HepG2 (cell line): ENCODE results near the gene FBXO41. TPM values are rescaled to one million over a fixed set of nuclear protein-coding genes. Genes with fewer than 3 reads are reported as not detected.

Experiments
- ATAC-seq: fragments of 200-7000 bp; cut with Tn5 transposase; 3 replicates; pipeline ENCODE4 v1.9.1; 2020; ENCODE audit warnings: mild to moderate bottlenecking, moderate library complexity
- BruUV-seq: library from RNA; stranded (reverse); fragments of 400-500 nt; replicated peaks from 2 replicates; lab custom pipeline; 2021; lab: Mats Ljungman, UMichigan
- CTCF ChIA-PET: fragments of 300-600 bp; formaldehyde crosslinking; extraction: SDS; loops from one replicate; lab custom pipeline; 2021; ENCODE audit warnings: low total read pairs, inconsistent platforms, low intra/inter-chr PET ratio; lab: Yijun Ruan, JAX
- POLR2A ChIA-PET: fragments of 350-600 bp; sonication (Branson Sonifier 250); formaldehyde crosslinking; loops from one replicate; lab custom pipeline; 2020; ENCODE audit warnings: antibody characterized with exemption, inconsistent platforms; lab: Yijun Ruan, JAX
- DNase-seq: peaks from one replicate; pipeline ENCODE4 v3.0.0-alpha.2; 2015; ENCODE audit warnings: low spot score
- FAIRE-seq: peaks from 3 replicates; lab custom pipeline; 2011; peaks lifted over from hg19 to GRCh38; lab: Jason Lieb, UNC
- H2AFZ ChIP-seq: one replicate; pipeline ENCODE4 v1.6.1; 2011; ENCODE audit warnings: low read length, inconsistent platforms
- H3K27ac ChIP-seq: fragments of 300-600 bp; 3 replicates; pipeline ENCODE4 v1.8.0; 2011; ENCODE audit warnings: mixed run types, mild to moderate bottlenecking, mixed read lengths, low read length, inconsistent platforms; ENCODE audit not compliant: insufficient read depth; ENCODE audit errors: extremely low read length
- H3K27me3 ChIP-seq, 2 experiments: fragments of 200-600 bp in 1 of 2; 2 replicates in 1 of 2; 3 replicates in 1 of 2; pipeline versions ENCODE4 v1.6.0 to v1.8.0; 2011; ENCODE audit warnings: low read length in 2 of 2, mild to moderate bottlenecking in 2 of 2, moderate library complexity in 2 of 2, inconsistent platforms in 1 of 2; ENCODE audit not compliant: insufficient read depth in 2 of 2, control insufficient read depth in 1 of 2
- H3K36me3 ChIP-seq, 2 experiments: fragments of 200-600 bp in 1 of 2; replicated peaks in 1 of 2; 2 replicates in 1 of 2; 3 replicates in 1 of 2; pipeline versions ENCODE4 v1.5.1 to v1.8.0; 2011; ENCODE audit warnings: low read length in 2 of 2, inconsistent platforms in 1 of 2; ENCODE audit not compliant: insufficient read depth in 2 of 2, control insufficient read depth in 1 of 2
- H3K4me1 ChIP-seq: 2 replicates; pipeline ENCODE4 v1.5.1; 2012; ENCODE audit warnings: low read length, inconsistent platforms; ENCODE audit not compliant: insufficient read depth
- H3K4me2 ChIP-seq: 2 replicates; pipeline ENCODE4 v1.6.0; 2011; ENCODE audit warnings: low read depth, low read length, inconsistent platforms
- H3K4me3 ChIP-seq, 3 experiments: fragments of 200-600 bp in 1 of 3; sonication (generic), shearing (Covaris generic) in 1 of 3; replicated peaks in 1 of 3; 2 replicates each; pipeline ENCODE4 v1.5.1; 2011 to 2016; ENCODE audit warnings: low read length in 3 of 3, inconsistent platforms in 2 of 3, low read depth in 2 of 3, mild to moderate bottlenecking in 2 of 3, control low read depth in 1 of 3, mixed read lengths in 1 of 3; ENCODE audit not compliant: insufficient read depth in 1 of 3
- H3K79me2 ChIP-seq: one replicate; pipeline ENCODE4 v1.6.1; 2011; ENCODE audit warnings: low read length, inconsistent platforms; ENCODE audit not compliant: insufficient read depth
- H3K9ac ChIP-seq: 2 replicates; pipeline ENCODE4 v1.6.0; 2011; ENCODE audit warnings: mild to moderate bottlenecking, low read depth, low read length, inconsistent platforms; ENCODE audit not compliant: insufficient read depth
- H3K9me3 ChIP-seq: 2 replicates; pipeline ENCODE4 v1.5.1; 2012; ENCODE audit warnings: mild to moderate bottlenecking, low read length
- H4K20me1 ChIP-seq: 2 replicates; pipeline ENCODE4 v1.6.0; 2011; ENCODE audit warnings: inconsistent platforms, mild to moderate bottlenecking, low read length, moderate library complexity; ENCODE audit not compliant: insufficient read depth
- AGO2 ChIP-seq: fragments of 200-400 bp; formaldehyde crosslinking; optimal IDR thresholded peaks from 2 replicates; pipeline ENCODE3; 2017; ENCODE audit warnings: mild to moderate bottlenecking, low read depth, low read length, moderate library complexity
- FOXK2 ChIP-seq: fragments of 450-650 bp; IDR thresholded peaks from 2 replicates; pipeline ENCODE4 v1.6.1; 2016
- GMEB2 ChIP-seq: IDR thresholded peaks from 2 replicates; pipeline ENCODE4 v1.6.1; 2016; ENCODE audit warnings: missing biosample characterization, missing genetic modification reagents, low read depth
- NAIF1 ChIP-seq: sonication (generic); formaldehyde crosslinking; IDR thresholded peaks from 2 replicates; pipeline ENCODE4 v1.5.0; 2020; ENCODE audit warnings: mild to moderate bottlenecking, missing genetic modification reagents, borderline replicate concordance
- NFE2L2 ChIP-seq: fragments of 150-350 bp; IDR thresholded peaks from 2 replicates; pipeline ENCODE4 v1.6.1; 2014; ENCODE audit warnings: low read length
- NR2F6 ChIP-seq, 2 experiments: IDR thresholded peaks; 2 replicates each; pipeline ENCODE4 v1.6.1; 2016; ENCODE audit warnings: antibody characterized with exemption in 1 of 2, mild to moderate bottlenecking in 1 of 2
- POLR2G ChIP-seq: fragments of 200-400 bp; formaldehyde crosslinking; IDR thresholded peaks from 2 replicates; pipeline ENCODE4 v1.6.1; 2018; ENCODE audit warnings: mild to moderate bottlenecking, low read depth, low read length, moderate library complexity
- REXO4 ChIP-seq: sonication (generic); formaldehyde crosslinking; IDR thresholded peaks from 2 replicates; pipeline ENCODE4 v1.8.0; 2022; ENCODE audit warnings: missing genetic modification reagents, mild to moderate bottlenecking, borderline replicate concordance
- SATB2 ChIP-seq: sonication (generic); formaldehyde crosslinking; IDR thresholded peaks from 2 replicates; pipeline ENCODE4 v1.5.0; 2020; ENCODE audit warnings: missing genetic modification reagents
- ZNF143 ChIP-seq: sonication (generic); formaldehyde crosslinking; IDR thresholded peaks from 2 replicates; pipeline ENCODE4 v1.4.0; 2020; ENCODE audit warnings: missing genetic modification reagents
- ZSCAN20 ChIP-seq: sonication (generic); formaldehyde crosslinking; IDR thresholded peaks from 2 replicates; pipeline ENCODE4 v1.4.0; 2020; ENCODE audit warnings: missing genetic modification reagents, mild to moderate bottlenecking, borderline replicate concordance
- WGBS: methylation state at CpG from one replicate; pipeline ENCODE4 v1.1.6; 2017; ENCODE audit warnings: low lambda C conversion rate; 5-methylcytosine and 5-hydroxymethylcytosine counted together
- in situ Hi-C: cut with HindIII; loops from 2 replicates; pipeline ENCODE4 v1.10.0; 2017; ENCODE audit warnings: low pct_unique_long_range_greater_than_20kb; ENCODE audit not compliant: extremely low pct_ligation_motif_present
- intact Hi-C: fragments of 100-400 bp; cut with micrococcal nuclease; formaldehyde crosslinking; loops from one replicate; pipeline ENCODE4 v1.10.0; 2022; ENCODE audit not compliant: unreplicated experiment
- polyA plus RNA-seq, 8 experiments: library from polyadenylated mRNA; depleted of rRNA in 3 of 8; stranded (reverse) in 7 of 8; unstranded in 1 of 8; fragments of >200 nt; fragmentation: Illumina TruSeq in 4 of 8; extraction: Trizol in 4 of 8; gene quantifications; 2 replicates each; pipeline versions ENCODE4 v1.2.1 to v1.2.3, GENCODE V29; 2011 to 2016; ENCODE audit warnings: low read depth in 4 of 8, missing spikeins in 1 of 8, mixed read lengths in 1 of 8; ENCODE audit not compliant: insufficient read depth in 1 of 8
- total RNA-seq, 5 experiments: library from RNA; depleted of rRNA; stranded (reverse); fragments of >200 nt; fragmentation: Illumina TruSeq; extraction: Trizol; gene quantifications; 2 replicates each; pipeline ENCODE4 v1.2.3, GENCODE V29; 2016; ENCODE audit warnings: low read depth in 1 of 5
- TF ChIP-seq, protein P1 (sequence below): IDR thresholded peaks from 2 replicates; pipeline ENCODE4 v1.6.1; 2016; ENCODE audit warnings: missing compliant biosample characterization, missing genetic modification reagents, borderline replicate concordance
- TF ChIP-seq, protein P2 (sequence below): sonication (generic); formaldehyde crosslinking; IDR thresholded peaks from 2 replicates; pipeline ENCODE4 v1.8.0; 2022; ENCODE audit warnings: missing genetic modification reagents, mild to moderate bottlenecking, moderate library complexity, borderline replicate concordance

FBXO41 gene
- total and polyA plus RNA-seq, 2 of the 13 experiments (the other 11 are each of a cell fraction or from before 2014, with no cell fraction given) = 4.2 to 10.3 TPM

GRCh38 chr2:73225513-73226360, 58.5 kb downstream of the FBXO41 start:
- H4K20me1 ChIP-seq = no peaks in the 10 kb centered on the region
- no peak overlapping the region for H3K9ac ChIP-seq
- H3K9me3 ChIP-seq = no peaks in the 10 kb centered on the region
- POLR2A ChIA-PET = interaction anchor here (0.8 to 3.8 kb wide), 5 partner anchors 8 to 31 kb away, joined by 3 to 22 read pairs (median 4); partner anchors contain the start of genes CCT7 and PRADC1
- in situ Hi-C loops = no loop called here
- H3K27me3 ChIP-seq = no peaks in the 10 kb centered on the region
- H2AFZ ChIP-seq = no peak overlapping the region
- intact Hi-C loops = no loop called here
- no peaks in the 10 kb centered on the region for H3K79me2 ChIP-seq
- 97% methylated on average over 9 of the region's 9 CpGs for WGBS
- CTCF ChIA-PET = no interaction called here
- TF ChIP-seq SATB2 (CRISPR knock-in tag) (no peak), NAIF1 (no peak), AGO2 (peak; percentile 34)
- TF ChIP-seq, protein P1, sequence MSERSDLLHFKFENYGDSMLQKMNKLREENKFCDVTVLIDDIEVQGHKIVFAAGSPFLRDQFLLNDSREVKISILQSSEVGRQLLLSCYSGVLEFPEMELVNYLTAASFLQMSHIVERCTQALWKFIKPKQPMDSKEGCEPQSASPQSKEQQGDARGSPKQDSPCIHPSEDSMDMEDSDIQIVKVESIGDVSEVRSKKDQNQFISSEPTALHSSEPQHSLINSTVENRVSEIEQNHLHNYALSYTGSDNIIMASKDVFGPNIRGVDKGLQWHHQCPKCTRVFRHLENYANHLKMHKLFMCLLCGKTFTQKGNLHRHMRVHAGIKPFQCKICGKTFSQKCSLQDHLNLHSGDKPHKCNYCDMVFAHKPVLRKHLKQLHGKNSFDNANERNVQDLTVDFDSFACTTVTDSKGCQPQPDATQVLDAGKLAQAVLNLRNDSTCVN (CRISPR knock-in tag) = no peak
- H3K36me3 ChIP-seq = peaks cover 44 to 80% of the 10 kb centered on the region in 2 experiments
- ATAC-seq = peak; percentile 10; the same call in 2 of the 3 replicates
- FAIRE-seq = no peak
- no peak overlapping the region for H3K27ac ChIP-seq
- H3K4me2 ChIP-seq = no peak overlapping the region
- no TSS peak for BruUV-seq
- H3K4me3 ChIP-seq = no peak overlapping the region
- H3K4me1 ChIP-seq = no peaks in the 10 kb centered on the region
- no peak for DNase-seq

DNA sequence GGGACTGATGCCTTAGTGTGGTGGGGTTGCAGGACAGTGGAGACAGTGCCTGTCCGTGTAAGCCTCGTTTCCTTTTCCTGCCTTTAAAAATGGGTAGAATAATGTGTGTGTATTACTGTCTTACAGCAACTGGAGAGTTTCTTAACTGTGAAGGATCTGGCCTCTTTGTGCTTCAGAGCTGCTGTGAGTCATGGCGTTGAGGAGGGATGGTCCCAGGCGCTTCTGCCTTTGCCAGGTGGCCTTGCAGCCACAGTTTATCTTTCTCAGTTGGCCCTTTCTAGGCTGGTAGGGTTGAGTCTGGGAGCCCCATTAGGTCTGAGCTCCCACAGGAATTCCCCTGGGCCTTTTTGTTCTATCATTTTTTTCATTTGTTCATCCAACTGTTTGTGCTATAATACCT, 60.5 kb downstream of the FBXO41 start:
- in situ Hi-C loops = no loop called here
- FAIRE-seq (no peak), DNase-seq (no peak), ATAC-seq (no peak)
- POLR2A ChIA-PET = interaction anchor here (1.5 to 3.8 kb wide), 3 partner anchors 9 to 11 kb away, joined by 3 to 22 read pairs (median 8); partner anchors contain the start of genes CCT7 and PRADC1
- Histone ChIP-seq H3K36me3 (peaks cover 54 to 90% of the 10 kb centered on the region in 2 experiments), H3K9me3 (no peaks in the 10 kb centered on the region), H3K4me2 (no peak overlapping the region), H3K79me2 (peaks cover 3% of the 10 kb centered on the region), H3K4me1 (no peaks in the 10 kb centered on the region), H2AFZ (no peak overlapping the region), H4K20me1 (no peaks in the 10 kb centered on the region), H3K9ac (no peak overlapping the region), H3K4me3 (no peak overlapping the region), H3K27me3 (no peaks in the 10 kb centered on the region), H3K27ac (no peak overlapping the region)
- 92% methylated on average over 4 of the region's 4 CpGs for WGBS
- CTCF ChIA-PET = no interaction called here
- BruUV-seq = no TSS peak
- intact Hi-C loops = no loop called here
- TF ChIP-seq, protein P2, sequence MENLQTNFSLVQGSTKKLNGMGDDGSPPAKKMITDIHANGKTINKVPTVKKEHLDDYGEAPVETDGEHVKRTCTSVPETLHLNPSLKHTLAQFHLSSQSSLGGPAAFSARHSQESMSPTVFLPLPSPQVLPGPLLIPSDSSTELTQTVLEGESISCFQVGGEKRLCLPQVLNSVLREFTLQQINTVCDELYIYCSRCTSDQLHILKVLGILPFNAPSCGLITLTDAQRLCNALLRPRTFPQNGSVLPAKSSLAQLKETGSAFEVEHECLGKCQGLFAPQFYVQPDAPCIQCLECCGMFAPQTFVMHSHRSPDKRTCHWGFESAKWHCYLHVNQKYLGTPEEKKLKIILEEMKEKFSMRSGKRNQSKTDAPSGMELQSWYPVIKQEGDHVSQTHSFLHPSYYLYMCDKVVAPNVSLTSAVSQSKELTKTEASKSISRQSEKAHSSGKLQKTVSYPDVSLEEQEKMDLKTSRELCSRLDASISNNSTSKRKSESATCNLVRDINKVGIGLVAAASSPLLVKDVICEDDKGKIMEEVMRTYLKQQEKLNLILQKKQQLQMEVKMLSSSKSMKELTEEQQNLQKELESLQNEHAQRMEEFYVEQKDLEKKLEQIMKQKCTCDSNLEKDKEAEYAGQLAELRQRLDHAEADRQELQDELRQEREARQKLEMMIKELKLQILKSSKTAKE (CRISPR knock-in tag) = no peak
- TF ChIP-seq GMEB2 (no peak), POLR2G (no peak), ZSCAN20 (CRISPR knock-in tag) (no peak), NR2F6 (IDR thresholded peaks at IDR 0.05) (no peak), NR2F6 (CRISPR knock-in tag; IDR thresholded peaks at IDR 0.05) (no peak), NFE2L2 (no peak), ZNF143 (CRISPR knock-in tag) (no peak), FOXK2 (no peak), REXO4 (CRISPR knock-in tag) (no peak)
